IPS DF 4.7 (cell line): ENCODE measurements around the gene ZG16.
A peak's percentile ranks its signal among the peaks of the same experiment; 100 is the strongest.
"Not testable (repeated sequence)": the region's sequence is repeated elsewhere in the genome, so short reads cannot be mapped to it uniquely, and the experiment has no call there.

Experiments used
- DNase-seq: peaks from one replicate; pipeline ENCODE4 v3.0.0-alpha.2; 2013; ENCODE audit warnings: low spot score; ENCODE audit errors: extremely low read depth

The ZG16 gene

GRCh38 chr16:29784157-29784556 is 6.1 kb downstream of the ZG16 start:
- DNase-seq, result no peak

GRCh38 chr16:29784901-29785500 is 6.9 kb downstream of the ZG16 start:
- DNase-seq, result no peak

GRCh38 chr16:29787155-29787554 is 9.1 kb downstream of the ZG16 start:
- not testable (repeated sequence) for DNase-seq

- DNase-seq, result no peak
Observed at GRCh38 chr16:29789775-29790182, 11.7 kb downstream of the ZG16 start.

- DNase-seq, result peak; percentile 92
Observed at GRCh38 chr16:29790183-29790948, 12.3 kb downstream of the ZG16 start, which contains the start of gene KIF22. Gene KIF22 (plus strand): TSS chr16:29790751. CDS start chr16:29790760, 9 bp downstream.

GRCh38 chr16:29790949-29791844 is 13.1 kb downstream of the ZG16 start:
- DNase-seq, result no peak

GRCh38 chr16:29791845-29792807 is 14.1 kb downstream of the ZG16 start:
- no peak for DNase-seq

GRCh38 chr16:29793153-29793552 is 15.1 kb downstream of the ZG16 start:
- not testable (repeated sequence) for DNase-seq

- no peak for DNase-seq
Observed at GRCh38 chr16:29794231-29794710, 16.2 kb downstream of the ZG16 start.

- no peak for DNase-seq
Observed at GRCh38 chr16:29802416-29802935, 24.4 kb downstream of the ZG16 start.

- no peak for DNase-seq
Observed at GRCh38 chr16:29804020-29804419, 26.0 kb downstream of the ZG16 start.

GRCh38 chr16:29804455-29805231 is 26.6 kb downstream of the ZG16 start:
- DNase-seq, result no peak

GRCh38 chr16:29805232-29806098 is 27.4 kb downstream of the ZG16 start:
- no peak for DNase-seq

GRCh38 chr16:29806099-29806579 is 28.1 kb downstream of the ZG16 start, which contains the start of gene MAZ:
Gene MAZ (plus strand): TSS chr16:29806529. CDS start chr16:29806702, 173 bp downstream.
- no peak for DNase-seq

- DNase-seq, result no peak
Observed at GRCh38 chr16:29806641-29807425, 28.8 kb downstream of the ZG16 start.

GRCh38 chr16:29807426-29808218 is 29.6 kb downstream of the ZG16 start:
- DNase-seq, result no peak
